A549 (cell line): ENCODE results near the gene NCOA4. TPM values are rescaled to one million over a fixed set of nuclear protein-coding genes. Genes with fewer than 3 reads are reported as not detected.

ENCODE experiments used
- ATAC-seq, 2 experiments: fragments of 200-7000 bp in 1 of 2; fragments of >200 bp in 1 of 2; cut with Nextera tagmentation in 1 of 2; cut with Tn5 transposase in 1 of 2; 3 replicates each; pipeline versions ENCODE4 v1.8.0 to v1.9.1; 2018 to 2020; ENCODE audit warnings: mild to moderate bottlenecking in 1 of 2, moderate library complexity in 1 of 2
- CTCF ChIA-PET: fragments of 300-600 bp; sonication (Branson Sonifier 250); formaldehyde crosslinking; extraction: SDS; loops from one replicate; lab custom pipeline; 2021; ENCODE audit warnings: antibody characterized with exemption, inconsistent platforms; lab: Yijun Ruan, JAX
- POLR2A ChIA-PET: fragments of 350-600 bp; formaldehyde crosslinking; extraction: SDS; loops from one replicate; lab custom pipeline; 2021; ENCODE audit warnings: antibody characterized with exemption, inconsistent platforms; lab: Yijun Ruan, JAX
- DNase-seq, 2 experiments: peaks; one replicate each; pipeline versions ENCODE4 v3.0.0 to v3.0.0-alpha.2; 2011 to 2016; ENCODE audit warnings: low read depth in 1 of 2, low spot score in 1 of 2
- FAIRE-seq: peaks from 2 replicates; lab custom pipeline; 2011; peaks lifted over from hg19 to GRCh38; lab: Jason Lieb, UNC
- H3K27ac ChIP-seq, 2 experiments: fragments of >200 bp; sonication (Bioruptor Twin); formaldehyde crosslinking; 3 replicates each; pipeline ENCODE4 v1.5.1; 2016 to 2017
- H3K4me1 ChIP-seq: fragments of >200 bp; sonication (Bioruptor Twin); formaldehyde crosslinking; 3 replicates; pipeline ENCODE4 v1.6.1; 2016
- H3K4me2 ChIP-seq: fragments of >200 bp; sonication (Bioruptor Twin); formaldehyde crosslinking; 3 replicates; pipeline ENCODE4 v1.6.1; 2016
- H3K4me3 ChIP-seq: fragments of >200 bp; sonication (Bioruptor Twin); formaldehyde crosslinking; 3 replicates; pipeline ENCODE4 v1.5.1; 2016
- H3K9me3 ChIP-seq: fragments of >200 bp; sonication (Bioruptor Twin); formaldehyde crosslinking; 3 replicates; pipeline ENCODE4 v1.6.1; 2016
- CBX2 ChIP-seq: fragments of 200-600 bp; sonication (generic); IDR thresholded peaks from 2 replicates; pipeline ENCODE4 v1.6.1; 2016; ENCODE audit warnings: low read depth, mild to moderate bottlenecking, borderline replicate concordance
- CBX8 ChIP-seq: fragments of 200-600 bp; sonication (generic); IDR thresholded peaks from 2 replicates; pipeline ENCODE4 v1.6.1; 2016
- CHD2 ChIP-seq: fragments of 150-350 bp; IDR thresholded peaks from 2 replicates; pipeline ENCODE4 v1.6.1; 2014; ENCODE audit warnings: low read length; ENCODE audit not compliant: partially characterized antibody
- EHF ChIP-seq: fragments of 250-450 bp; sonication (Bioruptor Pico); IDR thresholded peaks from 2 replicates; pipeline ENCODE4 v1.5.0; 2020; ENCODE audit warnings: mild to moderate bottlenecking
- ESRRA ChIP-seq: fragments of 150-350 bp; IDR thresholded peaks from 2 replicates; pipeline ENCODE4 v1.6.1; 2014; ENCODE audit warnings: mild to moderate bottlenecking, low read length, borderline replicate concordance
- FOSL2 ChIP-seq, 2 experiments: fragments of 450-650 bp in 1 of 2; fragments of >200 bp in 1 of 2; sonication (Bioruptor Twin) in 1 of 2; formaldehyde crosslinking; IDR thresholded peaks; 2 replicates each; pipeline versions ENCODE4 v1.5.0 to v1.6.1; 2016 to 2020; ENCODE audit warnings: mild to moderate bottlenecking in 1 of 2, moderate library complexity in 1 of 2
- FOXS1 ChIP-seq: fragments of 250-450 bp; sonication (Bioruptor Pico); IDR thresholded peaks from 2 replicates; pipeline ENCODE4 v1.5.0; 2020; ENCODE audit warnings: mild to moderate bottlenecking, moderate library complexity
- HDAC2 ChIP-seq: fragments of 200-600 bp; sonication (generic); IDR thresholded peaks from 2 replicates; pipeline ENCODE4 v1.6.1; 2016
- HEYL ChIP-seq: fragments of 250-450 bp; sonication (Bioruptor Pico); IDR thresholded peaks from 2 replicates; pipeline ENCODE4 v1.8.0; 2021; ENCODE audit warnings: mild to moderate bottlenecking, moderate library complexity
- HOXB13 ChIP-seq: fragments of 250-450 bp; sonication (Bioruptor Pico); IDR thresholded peaks from 2 replicates; pipeline ENCODE4 v1.5.0; 2020; ENCODE audit warnings: low read depth, mild to moderate bottlenecking, moderate library complexity
- JUN ChIP-seq, 2 experiments: fragments of >200 bp; sonication (Bioruptor Twin); formaldehyde crosslinking; IDR thresholded peaks; 2 replicates in 1 of 2; 3 replicates in 1 of 2; pipeline ENCODE4 v1.6.1; 2016 to 2017
- MAFK ChIP-seq: fragments of 450-650 bp; IDR thresholded peaks from 2 replicates; pipeline ENCODE4 v1.6.1; 2014; ENCODE audit not compliant: partially characterized antibody
- MAZ ChIP-seq: fragments of 150-350 bp; IDR thresholded peaks from 2 replicates; pipeline ENCODE4 v1.6.1; 2014; ENCODE audit warnings: antibody characterized with exemption, low read depth, low read length, borderline replicate concordance
- MYC ChIP-seq: IDR thresholded peaks from 2 replicates; pipeline ENCODE4 v1.6.1; 2012; ENCODE audit warnings: mild to moderate bottlenecking, inconsistent platforms, low read length, improper control_type of control experiment, borderline replicate concordance
- POLR2A ChIP-seq: IDR thresholded peaks from 2 replicates; pipeline ENCODE4 v1.6.1; 2012; ENCODE audit warnings: mild to moderate bottlenecking, low read length
- POLR2AphosphoS2 ChIP-seq: conservative IDR thresholded peaks from 2 replicates; pipeline ENCODE4 v1.6.1; 2012; ENCODE audit warnings: low read length, improper control_type of control experiment, inconsistent platforms
- RCOR1 ChIP-seq: fragments of 150-350 bp; IDR thresholded peaks from 2 replicates; pipeline ENCODE4 v1.6.1; 2014; ENCODE audit warnings: antibody characterized with exemption, low read length, low read depth
- RFX5 ChIP-seq: fragments of 450-650 bp; IDR thresholded peaks from 2 replicates; pipeline ENCODE4 v1.7.1; 2014; ENCODE audit warnings: antibody characterized with exemption, mild to moderate bottlenecking, moderate library complexity
- SMC3 ChIP-seq: fragments of >200 bp; sonication (Bioruptor Twin); formaldehyde crosslinking; IDR thresholded peaks from 3 replicates; pipeline ENCODE4 v1.6.1; 2018; ENCODE audit warnings: inconsistent platforms
- SREBF2 ChIP-seq: fragments of 450-650 bp; IDR thresholded peaks from 2 replicates; pipeline ENCODE4 v1.6.1; 2014; ENCODE audit warnings: mild to moderate bottlenecking, moderate library complexity
- ZNF302 ChIP-seq: fragments of 250-450 bp; sonication (Bioruptor Pico); IDR thresholded peaks from 2 replicates; pipeline ENCODE4 v1.9.0; 2021; ENCODE audit warnings: inconsistent platforms, mild to moderate bottlenecking, moderate library complexity
- ZSCAN20 ChIP-seq: fragments of 250-450 bp; sonication (Bioruptor Pico); IDR thresholded peaks from 2 replicates; pipeline ENCODE4 v1.8.0; 2022; ENCODE audit warnings: mild to moderate bottlenecking, moderate library complexity
- WGBS: methylation state at CpG from one replicate; pipeline ENCODE4 v1.1.6; 2017; ENCODE audit errors: missing lambda C conversion rate; 5-methylcytosine and 5-hydroxymethylcytosine counted together
- polyA plus RNA-seq, 4 experiments: library from polyadenylated mRNA; depleted of rRNA in 3 of 4; stranded (reverse); fragments of >200 nt; fragmentation: RNase III in 1 of 4; extraction: RNeasy Plus Mini Kit Qiagen cat#74134 plus additional on column Dnase treatment in 1 of 4; gene quantifications; 2 replicates in 3 of 4; 3 replicates in 1 of 4; pipeline ENCODE4 v1.2.3, GENCODE V29; 2011 to 2017
- TF ChIP-seq, protein P1 (sequence below): fragments of 250-450 bp; sonication (Bioruptor Pico); IDR thresholded peaks from 2 replicates; pipeline ENCODE4 v1.5.0; 2020; ENCODE audit warnings: low read depth, mild to moderate bottlenecking, moderate library complexity
- TF ChIP-seq, protein P2 (sequence below): IDR thresholded peaks from 2 replicates; pipeline ENCODE4 v1.6.1; 2012
- TF ChIP-seq, protein P3 (sequence below): IDR thresholded peaks from 2 replicates; pipeline ENCODE4 v1.6.1; 2012
- TF ChIP-seq, protein P4 (sequence below): fragments of 200-600 bp; sonication (generic); IDR thresholded peaks from 2 replicates; pipeline ENCODE4 v1.6.1; 2016; ENCODE audit warnings: antibody characterized with exemption, mild to moderate bottlenecking, moderate library complexity
- TF ChIP-seq, protein P5 (sequence below): IDR thresholded peaks from 2 replicates; pipeline ENCODE4 v1.6.1; 2012; ENCODE audit warnings: low read depth, borderline replicate concordance

Gene NCOA4
- polyA plus RNA-seq, 2 of the 4 experiments (the other 2 are of a cell fraction) = 72.1 to 112 TPM

DNA sequence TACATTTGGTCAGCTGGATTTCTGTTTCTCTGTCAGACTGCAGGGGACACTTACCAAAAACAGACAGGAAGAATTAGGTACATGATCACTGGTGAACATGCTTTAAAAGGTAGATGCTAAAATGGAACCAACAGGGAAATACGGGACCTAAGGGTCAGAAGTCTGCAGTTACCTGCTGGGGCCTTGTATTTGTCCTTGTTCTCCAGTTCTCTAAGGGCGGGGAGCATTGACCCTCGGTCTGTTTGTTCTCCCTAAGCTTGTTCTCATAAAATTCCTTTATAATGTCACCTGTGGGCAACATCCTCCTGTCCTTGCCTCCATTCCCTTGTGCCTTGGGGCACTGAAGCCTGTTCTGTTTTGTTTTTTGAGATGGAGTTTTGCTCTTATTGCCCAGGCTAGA lies 45.4 kb upstream of the NCOA4 start:
- ChIA-PET POLR2A (no interaction called here), CTCF (interaction anchor here (1.5 kb wide), 1 partner anchor 28 kb away, joined by 4 read pairs; no protein-coding TSS in a partner anchor)
- peaks cover 8% of the 10 kb centered on the region for H3K9me3 ChIP-seq
- H3K4me2 ChIP-seq = no peak overlapping the region
- 74% methylated on average over 3 of the region's 3 CpGs for WGBS
- FAIRE-seq = no peak
- no peak for ATAC-seq
- no peak overlapping the region for H3K27ac ChIP-seq
- no peaks in the 10 kb centered on the region for H3K4me1 ChIP-seq
- H3K4me3 ChIP-seq = no peak overlapping the region
- no peak for TF ChIP-seq ESRRA
- no peak for TF ChIP-seq RFX5
- no peak for TF ChIP-seq JUN (IDR thresholded peaks at IDR 0.05)
- no peak for TF ChIP-seq SMC3
- no peak for TF ChIP-seq POLR2AphosphoS2
- no peak for TF ChIP-seq CBX8
- TF ChIP-seq HEYL = no peak
- no peak for TF ChIP-seq FOXS1 (CRISPR knock-in tag)
- TF ChIP-seq SREBF2 = no peak
- no peak for TF ChIP-seq FOSL2 (IDR thresholded peaks at IDR 0.05)
- TF ChIP-seq FOSL2 (CRISPR knock-in tag; IDR thresholded peaks at IDR 0.05) = no peak
- TF ChIP-seq, protein P1, sequence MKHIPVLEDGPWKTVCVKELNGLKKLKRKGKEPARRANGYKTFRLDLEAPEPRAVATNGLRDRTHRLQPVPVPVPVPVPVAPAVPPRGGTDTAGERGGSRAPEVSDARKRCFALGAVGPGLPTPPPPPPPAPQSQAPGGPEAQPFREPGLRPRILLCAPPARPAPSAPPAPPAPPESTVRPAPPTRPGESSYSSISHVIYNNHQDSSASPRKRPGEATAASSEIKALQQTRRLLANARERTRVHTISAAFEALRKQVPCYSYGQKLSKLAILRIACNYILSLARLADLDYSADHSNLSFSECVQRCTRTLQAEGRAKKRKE (CRISPR knock-in tag) = no peak
- TF ChIP-seq HDAC2 = no peak
- TF ChIP-seq CBX2 = no peak
- TF ChIP-seq, protein P2, sequence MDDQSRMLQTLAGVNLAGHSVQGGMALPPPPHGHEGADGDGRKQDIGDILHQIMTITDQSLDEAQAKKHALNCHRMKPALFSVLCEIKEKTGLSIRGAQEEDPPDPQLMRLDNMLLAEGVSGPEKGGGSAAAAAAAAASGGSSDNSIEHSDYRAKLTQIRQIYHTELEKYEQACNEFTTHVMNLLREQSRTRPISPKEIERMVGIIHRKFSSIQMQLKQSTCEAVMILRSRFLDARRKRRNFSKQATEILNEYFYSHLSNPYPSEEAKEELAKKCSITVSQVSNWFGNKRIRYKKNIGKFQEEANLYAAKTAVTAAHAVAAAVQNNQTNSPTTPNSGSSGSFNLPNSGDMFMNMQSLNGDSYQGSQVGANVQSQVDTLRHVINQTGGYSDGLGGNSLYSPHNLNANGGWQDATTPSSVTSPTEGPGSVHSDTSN = no peak
- DNase-seq = no peak

DNA sequence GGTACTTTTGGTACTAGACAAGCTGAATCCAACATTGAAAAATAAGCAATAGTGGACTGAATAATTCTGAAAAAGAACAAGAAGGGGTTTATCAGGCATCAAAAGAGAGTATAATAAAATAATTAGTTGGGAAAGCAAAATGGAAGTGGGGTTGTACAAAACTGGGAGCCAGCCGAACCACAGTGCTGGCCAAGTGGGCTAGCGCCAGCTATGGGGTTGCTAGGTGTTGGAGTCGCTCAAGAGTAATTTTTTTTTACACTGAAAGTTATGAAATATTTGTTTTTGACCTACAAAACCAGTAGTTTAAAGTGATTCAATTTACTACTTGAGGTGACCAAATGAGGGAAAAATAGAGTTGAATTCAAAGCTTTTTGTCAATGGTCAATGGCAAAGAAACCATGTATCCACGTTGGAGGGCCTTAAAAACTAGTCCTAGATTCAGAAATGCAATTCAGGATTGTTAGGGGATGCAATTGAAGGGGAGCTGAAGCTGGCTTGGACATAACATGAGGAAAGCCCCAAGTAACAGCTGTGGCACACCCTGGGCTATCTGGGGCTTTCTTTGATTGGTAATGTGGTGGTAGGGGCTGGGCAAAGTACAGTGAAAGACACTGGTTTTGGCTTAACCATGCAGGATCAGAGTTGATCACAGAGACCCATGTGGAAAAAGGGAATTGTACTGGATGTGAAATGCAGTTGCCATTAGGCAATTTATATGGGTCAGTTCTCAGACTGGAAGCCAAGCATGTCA lies 43.9 kb upstream of the NCOA4 start:
- Histone ChIP-seq H3K4me3 (no peak overlapping the region), H3K9me3 (peaks cover 8% of the 10 kb centered on the region), H3K4me1 (no peaks in the 10 kb centered on the region), H3K27ac (no peak overlapping the region), H3K4me2 (no peak overlapping the region)
- ChIA-PET POLR2A (no interaction called here), CTCF (interaction anchor here (1.5 kb wide), 1 partner anchor 26 kb away, joined by 4 read pairs; no protein-coding TSS in a partner anchor)
- ATAC-seq (no peak), DNase-seq (no peak), FAIRE-seq (no peak)
- TF ChIP-seq JUN (IDR thresholded peaks at IDR 0.05) (no peak), HOXB13 (CRISPR knock-in tag) (no peak), HEYL (no peak), POLR2A (no peak), FOXS1 (CRISPR knock-in tag) (no peak), RCOR1 (no peak), MAZ (no peak), CHD2 (no peak), MAFK (no peak), POLR2AphosphoS2 (no peak), ZNF302 (CRISPR knock-in tag) (no peak), ZSCAN20 (no peak), MYC (no peak), EHF (CRISPR knock-in tag) (no peak), RFX5 (no peak)
- TF ChIP-seq, protein P3, sequence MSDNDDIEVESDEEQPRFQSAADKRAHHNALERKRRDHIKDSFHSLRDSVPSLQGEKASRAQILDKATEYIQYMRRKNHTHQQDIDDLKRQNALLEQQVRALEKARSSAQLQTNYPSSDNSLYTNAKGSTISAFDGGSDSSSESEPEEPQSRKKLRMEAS = no peak
- TF ChIP-seq, protein P4, sequence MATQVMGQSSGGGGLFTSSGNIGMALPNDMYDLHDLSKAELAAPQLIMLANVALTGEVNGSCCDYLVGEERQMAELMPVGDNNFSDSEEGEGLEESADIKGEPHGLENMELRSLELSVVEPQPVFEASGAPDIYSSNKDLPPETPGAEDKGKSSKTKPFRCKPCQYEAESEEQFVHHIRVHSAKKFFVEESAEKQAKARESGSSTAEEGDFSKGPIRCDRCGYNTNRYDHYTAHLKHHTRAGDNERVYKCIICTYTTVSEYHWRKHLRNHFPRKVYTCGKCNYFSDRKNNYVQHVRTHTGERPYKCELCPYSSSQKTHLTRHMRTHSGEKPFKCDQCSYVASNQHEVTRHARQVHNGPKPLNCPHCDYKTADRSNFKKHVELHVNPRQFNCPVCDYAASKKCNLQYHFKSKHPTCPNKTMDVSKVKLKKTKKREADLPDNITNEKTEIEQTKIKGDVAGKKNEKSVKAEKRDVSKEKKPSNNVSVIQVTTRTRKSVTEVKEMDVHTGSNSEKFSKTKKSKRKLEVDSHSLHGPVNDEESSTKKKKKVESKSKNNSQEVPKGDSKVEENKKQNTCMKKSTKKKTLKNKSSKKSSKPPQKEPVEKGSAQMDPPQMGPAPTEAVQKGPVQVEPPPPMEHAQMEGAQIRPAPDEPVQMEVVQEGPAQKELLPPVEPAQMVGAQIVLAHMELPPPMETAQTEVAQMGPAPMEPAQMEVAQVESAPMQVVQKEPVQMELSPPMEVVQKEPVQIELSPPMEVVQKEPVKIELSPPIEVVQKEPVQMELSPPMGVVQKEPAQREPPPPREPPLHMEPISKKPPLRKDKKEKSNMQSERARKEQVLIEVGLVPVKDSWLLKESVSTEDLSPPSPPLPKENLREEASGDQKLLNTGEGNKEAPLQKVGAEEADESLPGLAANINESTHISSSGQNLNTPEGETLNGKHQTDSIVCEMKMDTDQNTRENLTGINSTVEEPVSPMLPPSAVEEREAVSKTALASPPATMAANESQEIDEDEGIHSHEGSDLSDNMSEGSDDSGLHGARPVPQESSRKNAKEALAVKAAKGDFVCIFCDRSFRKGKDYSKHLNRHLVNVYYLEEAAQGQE = no peak
- TF ChIP-seq, protein P5, sequence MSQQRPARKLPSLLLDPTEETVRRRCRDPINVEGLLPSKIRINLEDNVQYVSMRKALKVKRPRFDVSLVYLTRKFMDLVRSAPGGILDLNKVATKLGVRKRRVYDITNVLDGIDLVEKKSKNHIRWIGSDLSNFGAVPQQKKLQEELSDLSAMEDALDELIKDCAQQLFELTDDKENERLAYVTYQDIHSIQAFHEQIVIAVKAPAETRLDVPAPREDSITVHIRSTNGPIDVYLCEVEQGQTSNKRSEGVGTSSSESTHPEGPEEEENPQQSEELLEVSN = no peak
- TF ChIP-seq, protein P1 (CRISPR knock-in tag) = no peak
- 29% methylated on average over 4 of the region's 4 CpGs for WGBS
